Tibial nerve (tissue), 4 donors: ENCODE results near the gene PGAP3. TPM values are rescaled to one million over a fixed set of nuclear protein-coding genes. Genes with fewer than 3 reads are reported as not detected.

Experiments
- DNase-seq, 2 donors: peaks; one replicate each; pipeline ENCODE4 v3.0.0-alpha.2; 2019; ENCODE audit warnings: low spot score in 2 of 2
- H3K27ac ChIP-seq, 4 donors: fragments of 200-600 bp; sonication (generic) in 3 of 4; one replicate each; pipeline ENCODE4 v1.5.1; 2017 to 2019; ENCODE audit warnings: mild to moderate bottlenecking in 1 of 4
- H3K27me3 ChIP-seq, 2 donors: fragments of 200-600 bp; sonication (generic) in 1 of 2; one replicate each; pipeline versions ENCODE4 v1.5.1 to v1.6.0; 2017 to 2019
- H3K36me3 ChIP-seq, 3 donors: fragments of 200-600 bp; sonication (generic); one replicate each; pipeline ENCODE4 v1.5.1; 2018 to 2019
- H3K4me1 ChIP-seq, 4 donors: fragments of 200-600 bp; sonication (generic) in 3 of 4; one replicate each; pipeline ENCODE4 v1.5.1; 2017 to 2019
- H3K4me3 ChIP-seq, 4 donors: fragments of 200-600 bp; sonication (generic) in 3 of 4; one replicate each; pipeline ENCODE4 v1.5.1; 2017 to 2019; ENCODE audit warnings: mild to moderate bottlenecking in 1 of 4, moderate library complexity in 1 of 4
- H3K9me3 ChIP-seq, 4 donors: fragments of 200-600 bp; sonication (generic) in 3 of 4; one replicate each; pipeline ENCODE4 v1.5.1; 2017 to 2019
- CTCF ChIP-seq, 5 experiments: fragments of 200-600 bp in 3 of 5; fragments of 450-650 bp in 2 of 5; sonication (generic) in 3 of 5; IDR thresholded peaks; one replicate each; pipeline ENCODE4 v1.5.1; 2016 to 2019; ENCODE audit warnings: antibody characterized with exemption in 5 of 5, mild to moderate bottlenecking in 3 of 5, moderate library complexity in 2 of 5
- EP300 ChIP-seq, 2 donors: sonication (generic); formaldehyde crosslinking; IDR thresholded peaks; one replicate each; pipeline ENCODE4 v1.6.1; 2017; ENCODE audit warnings: antibody characterized with exemption in 2 of 2, mild to moderate bottlenecking in 1 of 2
- POLR2A ChIP-seq, 2 donors: fragments of 450-650 bp; IDR thresholded peaks; one replicate each; pipeline ENCODE4 v1.6.1; 2017; ENCODE audit warnings: antibody characterized with exemption in 2 of 2, mild to moderate bottlenecking in 2 of 2, moderate library complexity in 2 of 2
- WGBS, 2 donors: methylation state at CpG; one replicate each; pipeline ENCODE4 v1.1.5; 2018; 5-methylcytosine and 5-hydroxymethylcytosine counted together
- total RNA-seq, 4 donors: library from RNA; depleted of rRNA; stranded (reverse); fragments of >200 nt; gene quantifications; one replicate each; pipeline ENCODE4 v1.1.0, GENCODE V29; 2016

PGAP3 gene
- total RNA-seq, 4 donors from 2014 or later, result 10.9 to 16.5 (median 15.1) TPM

GRCh38 chr17:39671651-39672521, 16.0 kb downstream of the PGAP3 start:
- H3K9me3 ChIP-seq, result no peaks in the 10 kb centered on the region
- TF ChIP-seq POLR2A (IDR thresholded peaks at IDR 0.05) (no peak), CTCF (IDR thresholded peaks at IDR 0.05) (peak; percentile 22 to 78 (median 52)), EP300 (IDR thresholded peaks at IDR 0.05) (no peak)
- WGBS, 2 donors, result 55 to 66% methylated on average over 16 to 19 of the region's 19 CpGs
- no peak for DNase-seq
- H3K27me3 ChIP-seq, result peaks cover 0 to 45% of the 10 kb centered on the region in 2 donors
- H3K4me1 ChIP-seq, result peaks cover 0 to 51% (median 29%) of the 10 kb centered on the region in 4 donors
- no peak overlapping the region for H3K27ac ChIP-seq
- no peaks in the 10 kb centered on the region for H3K36me3 ChIP-seq
- H3K4me3 ChIP-seq, result no peak overlapping the region

GRCh38 chr17:39670746-39671145, 17.1 kb downstream of the PGAP3 start:
- Histone ChIP-seq H3K9me3 (no peaks in the 10 kb centered on the region), H3K4me3 (no peak overlapping the region), H3K27me3 (peaks cover 0 to 57% of the 10 kb centered on the region in 2 donors), H3K36me3 (no peaks in the 10 kb centered on the region), H3K4me1 (peaks cover 0 to 51% (median 31%) of the 10 kb centered on the region in 4 donors), H3K27ac (no peak overlapping the region)
- TF ChIP-seq EP300 (IDR thresholded peaks at IDR 0.05) (no peak), POLR2A (IDR thresholded peaks at IDR 0.05) (no peak), CTCF (IDR thresholded peaks at IDR 0.05) (no peak)
- WGBS, 2 donors, result 63 to 65% methylated on average over 4 of the region's 4 CpGs
- DNase-seq, result no peak

GRCh38 chr17:39669897-39670735, 17.7 kb downstream of the PGAP3 start:
- DNase-seq, result no peak
- H3K4me1 ChIP-seq, result peaks cover 0 to 51% (median 33%) of the 10 kb centered on the region in 4 donors
- 88 to 94% methylated on average over 9 to 20 of the region's 23 CpGs for WGBS, 2 donors
- H3K27ac ChIP-seq, result no peak overlapping the region
- no peaks in the 10 kb centered on the region for H3K36me3 ChIP-seq
- TF ChIP-seq EP300 (IDR thresholded peaks at IDR 0.05) (no peak), POLR2A (IDR thresholded peaks at IDR 0.05) (no peak), CTCF (IDR thresholded peaks at IDR 0.05) (no peak)
- H3K4me3 ChIP-seq, result no peak overlapping the region
- peaks cover 0 to 59% of the 10 kb centered on the region in 2 donors for H3K27me3 ChIP-seq
- no peaks in the 10 kb centered on the region for H3K9me3 ChIP-seq

DNA sequence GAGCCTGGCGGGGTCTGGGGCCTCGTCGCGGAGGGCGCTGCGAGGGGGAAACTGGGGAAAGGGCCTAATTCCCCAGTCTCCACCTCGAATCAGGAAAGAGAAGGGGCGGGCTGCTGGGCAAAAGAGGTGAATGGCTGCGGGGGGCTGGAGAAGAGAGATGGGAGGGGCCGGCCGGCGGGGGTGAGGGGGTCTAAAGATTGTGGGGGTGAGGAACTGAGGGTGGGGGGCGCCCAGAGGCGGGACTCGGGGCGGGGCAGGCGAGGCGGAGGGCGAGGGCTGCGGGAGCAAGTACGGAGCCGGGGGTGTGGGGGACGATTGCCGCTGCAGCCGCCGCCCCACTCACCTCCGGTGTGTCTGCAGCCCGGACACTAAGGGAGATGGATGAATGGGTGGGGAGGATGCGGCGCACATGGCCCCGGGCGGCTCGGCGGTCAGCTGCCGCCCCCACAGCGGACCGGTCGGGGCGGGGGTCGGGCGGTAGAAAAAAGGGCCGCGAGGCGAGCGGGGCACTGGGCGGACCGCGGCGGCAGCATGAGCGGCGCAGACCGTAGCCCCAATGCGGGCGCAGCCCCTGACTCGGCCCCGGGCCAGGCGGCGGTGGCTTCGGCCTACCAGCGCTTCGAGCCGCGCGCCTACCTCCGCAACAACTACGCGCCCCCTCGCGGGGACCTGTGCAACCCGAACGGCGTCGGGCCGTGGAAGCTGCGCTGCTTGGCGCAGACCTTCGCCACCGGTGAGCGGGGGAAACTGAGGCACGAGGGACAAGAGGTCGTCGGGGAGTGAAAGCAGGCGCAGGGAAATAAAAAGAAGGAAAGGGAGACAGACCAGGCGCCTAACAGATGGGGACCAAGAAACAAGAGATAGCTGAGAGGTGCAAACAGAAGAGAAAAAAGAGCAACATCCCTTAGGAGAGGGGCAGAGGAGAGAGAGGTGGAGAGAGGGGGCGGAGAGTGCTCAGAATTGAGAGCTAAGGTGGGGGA, 19.6 kb downstream of the PGAP3 start, which contains the start of gene PNMT:
PNMT (plus strand) TSS at position 509 of the 980 bp plus-strand sequence; CDS start at position 532, 23 bp downstream.
- 4 to 6% methylated on average over 60 to 64 of the region's 85 CpGs for WGBS, 2 donors
- Histone ChIP-seq H3K4me3 (peak within 1 kb of the TSS; percentile 15 to 54 (median 46)), H3K36me3 (peaks cover 0 to 5% (median 0%) of the 10 kb centered on the region in 3 donors), H3K27ac (peak within 1 kb of the TSS in 3 of 4 donors; percentile 43 to 70 (median 60)), H3K27me3 (peaks cover 0 to 59% of the 10 kb centered on the region in 2 donors), H3K9me3 (no peaks in the 10 kb centered on the region), H3K4me1 (peaks cover 0 to 67% (median 41%) of the 10 kb centered on the region in 4 donors)
- DNase-seq, result peak; percentile 55 to 63
- TF ChIP-seq EP300 (IDR thresholded peaks at IDR 0.05) (no peak), CTCF (IDR thresholded peaks at IDR 0.05) (peak; percentile 61 to 83 (median 67)), POLR2A (IDR thresholded peaks at IDR 0.05) (no peak)
